GM03348 (cell line): ENCODE measurements around the gene HMCN2.

Source experiments
- DNase-seq: peaks from one replicate; pipeline ENCODE4 v3.0.0; 2012; ENCODE audit warnings: low spot score

HMCN2 gene

DNA sequence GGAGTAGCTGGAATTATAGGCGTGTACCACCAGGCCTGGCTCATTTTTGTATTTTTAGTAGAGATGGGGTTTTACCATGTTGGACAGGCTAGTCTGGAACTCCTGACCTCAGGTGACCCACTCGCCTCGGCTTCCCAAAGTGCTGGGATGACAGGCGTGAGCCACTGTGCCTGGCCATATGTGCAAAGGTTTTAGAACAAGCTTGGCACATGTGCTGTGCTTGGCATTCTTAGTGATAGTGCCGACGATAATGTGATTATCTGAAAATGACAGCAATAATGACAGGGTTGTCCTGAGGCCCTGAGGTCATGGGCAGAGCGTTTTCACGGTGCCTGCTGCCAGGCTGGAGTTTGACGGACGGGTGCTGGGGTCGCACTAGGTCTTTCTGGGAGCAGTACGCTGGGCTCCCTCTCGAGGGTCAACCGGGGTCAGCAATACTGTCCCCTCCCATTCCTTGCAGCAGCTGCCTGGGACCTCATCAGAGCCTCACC lies 42.6 kb downstream of the HMCN2 start:
- DNase-seq = no peak

DNA sequence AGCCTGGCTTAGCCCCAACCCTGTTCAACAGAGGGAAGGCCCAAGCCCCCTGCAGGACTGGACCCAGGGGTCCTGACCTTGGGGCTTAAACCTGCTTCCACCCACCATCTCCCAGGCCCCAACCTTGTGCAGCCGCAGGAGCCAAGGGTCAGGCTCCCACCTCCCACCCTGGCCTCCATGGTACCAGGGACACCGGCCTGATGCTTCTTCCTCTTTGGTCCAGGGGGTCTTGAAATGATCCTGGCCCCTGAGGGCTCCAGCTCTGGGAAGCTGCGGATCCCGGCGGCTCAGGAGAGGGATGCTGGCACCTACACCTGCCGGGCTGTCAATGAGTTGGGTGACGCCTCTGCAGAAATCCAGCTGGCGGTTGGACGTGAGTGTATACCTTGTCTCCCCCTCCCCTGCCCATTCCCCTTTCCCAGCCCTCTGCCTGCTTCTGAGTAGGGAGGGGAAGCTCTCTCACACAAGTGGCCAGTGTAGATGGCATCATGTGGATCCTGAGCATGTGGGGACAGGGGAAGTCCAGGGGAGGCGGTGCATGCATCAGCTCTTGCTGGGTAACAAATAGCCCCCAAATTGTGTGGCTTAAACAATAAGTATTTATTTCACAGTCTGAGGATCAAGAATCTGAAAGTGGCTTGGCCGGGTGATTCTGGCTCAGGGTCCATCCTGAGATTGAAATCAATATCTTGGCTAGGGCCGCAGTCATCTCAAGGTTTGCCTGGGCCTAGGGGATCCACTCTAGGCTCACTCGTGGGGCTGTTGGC lies 44.3 kb downstream of the HMCN2 start:
- DNase-seq = no peak

- no peak for DNase-seq
Measured at GRCh38 chr9:130310456-130310855, 44.9 kb downstream of the HMCN2 start.

DNA sequence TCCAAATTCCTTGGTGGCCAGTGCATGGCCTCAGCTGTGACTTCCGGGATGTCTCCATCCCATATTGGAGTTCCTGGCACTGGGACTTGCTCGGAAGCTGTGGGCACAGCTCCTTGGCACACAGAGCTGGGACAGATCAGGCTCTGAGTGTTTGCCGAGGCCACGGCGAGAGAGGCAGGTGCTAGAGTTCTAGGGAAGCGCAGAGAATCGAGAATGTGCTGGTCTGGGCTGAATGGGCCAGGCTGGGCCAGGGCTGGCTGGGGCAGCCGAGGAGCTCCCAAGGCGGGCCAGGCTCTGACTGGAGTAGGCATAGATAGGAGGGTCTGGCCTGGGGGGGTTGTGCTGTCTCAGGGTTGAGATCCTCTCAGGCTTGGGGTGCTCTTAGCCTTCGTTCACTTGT lies 45.4 kb downstream of the HMCN2 start:
- DNase-seq = no peak

DNA sequence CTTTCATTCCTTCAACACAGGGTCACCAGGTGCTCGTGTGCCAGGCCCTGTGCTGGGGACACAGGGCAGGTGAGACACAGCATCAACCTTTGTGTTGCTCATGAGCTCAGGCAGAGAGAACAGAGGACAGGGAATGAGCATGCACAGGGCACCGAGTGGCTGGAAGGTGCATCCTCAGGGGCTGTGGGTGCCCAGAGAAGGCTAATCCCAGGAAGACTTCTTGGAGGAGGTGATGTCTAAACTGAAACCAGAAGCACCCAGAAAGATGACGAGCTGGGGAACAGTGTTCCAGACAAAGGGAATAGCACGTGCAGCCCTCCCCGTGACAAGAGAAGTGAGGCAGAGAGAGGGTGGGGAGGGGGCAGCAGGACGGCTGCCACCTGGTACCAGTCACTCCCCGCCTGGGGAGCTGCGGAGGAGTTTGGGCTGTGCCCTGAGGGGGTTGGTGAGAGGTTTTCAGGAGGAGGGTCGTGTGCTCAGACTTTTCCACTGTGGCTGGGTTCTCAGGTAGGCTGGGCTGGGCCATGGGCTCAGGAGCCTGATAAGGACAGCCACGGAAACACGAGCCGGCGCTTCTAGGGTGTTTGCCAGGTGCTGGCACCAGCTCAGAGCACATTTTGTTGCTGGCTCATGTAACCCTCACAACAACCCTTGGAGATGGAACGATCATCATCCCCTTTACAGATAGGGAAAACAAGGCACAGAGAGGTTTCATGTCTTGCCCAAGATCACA lies 46.0 kb downstream of the HMCN2 start:
- DNase-seq = no peak

- no peak for DNase-seq
Measured at GRCh38 chr9:130313103-130313858, 47.7 kb downstream of the HMCN2 start.

GRCh38 chr9:130315446-130316226 lies 50.1 kb downstream of the HMCN2 start:
- no peak for DNase-seq

- DNase-seq = no peak
Measured at GRCh38 chr9:130316430-130316829, 50.9 kb downstream of the HMCN2 start.

GRCh38 chr9:130319300-130319699 lies 53.7 kb downstream of the HMCN2 start:
- no peak for DNase-seq

GRCh38 chr9:130319944-130320712 lies 54.6 kb downstream of the HMCN2 start:
- no peak for DNase-seq

- no peak for DNase-seq
Measured at GRCh38 chr9:130320723-130321481, 55.3 kb downstream of the HMCN2 start.

- DNase-seq = no peak
Measured at GRCh38 chr9:130321539-130321938, 56.0 kb downstream of the HMCN2 start.

DNA sequence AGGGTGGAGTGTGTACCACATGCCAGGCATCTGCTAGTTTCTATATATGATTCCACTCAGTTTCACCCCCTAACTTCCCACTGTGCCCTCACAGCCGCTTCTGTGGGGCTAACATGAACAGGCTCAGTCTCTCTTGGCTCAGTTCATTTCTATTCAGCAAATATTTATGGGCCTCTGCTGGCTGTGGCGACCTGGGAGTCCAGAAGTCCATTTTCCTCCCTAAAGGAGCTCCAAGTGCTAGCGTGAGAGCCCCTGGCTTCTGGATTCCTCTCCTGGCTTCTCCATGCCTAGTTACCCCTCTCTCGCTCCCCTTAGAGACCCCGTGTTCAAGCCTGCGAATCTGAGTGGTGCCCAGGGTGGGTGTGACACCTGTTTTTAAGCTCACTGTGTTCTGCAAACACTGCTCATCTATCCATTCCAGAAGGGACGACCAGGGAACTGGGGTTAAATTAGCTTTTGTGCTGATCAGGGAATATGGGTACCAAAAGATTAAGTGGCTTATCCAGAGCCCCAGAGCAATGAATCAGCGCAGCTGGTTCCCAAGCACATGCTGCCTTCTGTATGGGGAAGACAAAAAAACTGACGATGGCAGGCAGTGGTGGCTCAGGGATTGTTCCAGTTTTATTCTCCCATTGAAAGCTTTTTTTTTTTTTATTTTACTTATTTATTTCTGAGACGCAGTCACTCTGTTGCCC lies 57.6 kb downstream of the HMCN2 start:
- DNase-seq = no peak

- no peak for DNase-seq
Measured at GRCh38 chr9:130325921-130326320, 60.4 kb downstream of the HMCN2 start.

GRCh38 chr9:130327070-130327780 lies 61.7 kb downstream of the HMCN2 start:
- DNase-seq = no peak

- peak; percentile 57 for DNase-seq
Measured at GRCh38 chr9:130327781-130328348, 62.3 kb downstream of the HMCN2 start.

- DNase-seq = peak; percentile 50
Measured at GRCh38 chr9:130328349-130328801, 62.8 kb downstream of the HMCN2 start.

DNA sequence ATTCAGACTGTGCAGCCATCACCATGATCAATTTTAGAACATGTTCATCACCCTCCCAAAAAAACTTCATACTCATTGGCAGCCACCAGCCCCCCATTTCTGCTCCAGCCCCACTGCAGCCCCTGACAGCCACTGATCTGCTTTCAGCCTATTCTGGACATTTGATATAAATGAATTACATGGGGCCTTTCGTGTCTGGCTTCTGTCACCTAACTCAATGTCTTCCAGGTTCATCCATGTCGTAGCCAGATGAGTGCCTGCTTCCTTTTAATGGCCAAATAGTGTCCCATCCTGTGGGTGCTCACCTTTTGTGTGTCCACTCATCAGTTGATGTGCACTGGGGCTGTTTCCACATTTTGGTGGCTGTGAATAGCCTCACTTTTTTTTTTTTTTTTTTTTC lies 63.5 kb downstream of the HMCN2 start:
- no peak for DNase-seq
